PFSK-1 (cell line): ENCODE data around the gene ANAPC16.

ENCODE experiments used
- POLR2AphosphoS5 ChIP-seq: IDR thresholded peaks from 2 replicates; pipeline ENCODE4 v1.6.1; 2012; ENCODE audit warnings: low read depth, mild to moderate bottlenecking, control low read depth, low read length, moderate library complexity
- REST ChIP-seq, 2 experiments: IDR thresholded peaks; 2 replicates each; pipeline versions ENCODE4 v1.6.1 to v1.8.0; 2011 to 2012; ENCODE audit warnings: low read depth in 2 of 2, low read length in 2 of 2, control low read depth in 1 of 2, inconsistent platforms in 1 of 2, mild to moderate bottlenecking in 1 of 2, moderate library complexity in 1 of 2; ENCODE audit not compliant: insufficient read depth in 1 of 2
- TAF1 ChIP-seq: IDR thresholded peaks from 2 replicates; pipeline ENCODE4 v1.6.1; 2012; ENCODE audit warnings: low read length, control low read depth, borderline replicate concordance; ENCODE audit not compliant: insufficient read depth

- TF ChIP-seq POLR2AphosphoS5: no peak
- no peak for TF ChIP-seq TAF1
- no peak for TF ChIP-seq REST (IDR thresholded peaks at IDR 0.05; ENCODE audit: insufficient read depth in 1 of 2, low read depth in 2 of 2, low read length in 2 of 2)
These were observed 54.9 kb downstream of the ANAPC16 start for GRCh38 chr10:72270607-72271281.
